A549 treated with CpdA at 1 μM for 4 hours (cell line): ENCODE data around the gene SWI5. TPM values are rescaled to one million over a fixed set of nuclear protein-coding genes. Genes with fewer than 3 reads are reported as not detected.

Experiments used
- total RNA-seq: library from RNA; stranded (reverse); fragments of 200-300 nt; extraction: Qiagen RNA extraction; gene quantifications from 5 replicates; pipeline ENCODE4 v1.2.3, GENCODE V29; 2022; ENCODE audit warnings: low read depth

SWI5 gene
- total RNA-seq, result 45.4 to 49.3 TPM (median 48.8 TPM) in 5 replicates

DNA sequence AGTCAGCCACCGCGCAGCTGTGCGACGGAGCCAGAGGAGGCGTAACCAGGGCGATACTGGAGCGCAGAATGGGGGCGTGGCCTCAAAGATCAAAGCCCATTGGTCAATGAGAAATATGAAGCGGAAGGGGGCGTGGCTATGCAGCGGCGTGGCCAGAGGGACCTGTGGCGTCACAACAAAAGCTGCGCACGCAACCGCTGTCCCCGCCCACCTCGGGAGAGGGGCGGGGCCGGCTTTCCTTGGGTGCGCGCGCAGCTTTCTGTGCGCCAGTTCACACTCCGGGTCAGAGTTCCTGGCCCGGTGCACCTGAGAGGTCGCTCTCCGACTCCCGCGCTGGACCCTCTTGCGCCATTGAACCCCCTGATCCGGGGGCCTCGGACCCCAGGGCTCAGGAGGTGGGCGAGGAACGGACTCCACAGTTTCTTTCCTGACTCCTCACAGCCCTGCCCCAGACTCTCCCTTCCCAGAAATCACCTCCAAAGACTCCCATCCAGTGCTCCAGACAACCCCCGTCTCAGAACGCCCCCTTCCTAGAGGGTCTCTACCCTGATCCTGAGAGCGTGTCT is at the start of gene SWI5:
Gene SWI5, plus strand, starts transcription at position 269 of the 566 bp plus-strand sequence.

DNA sequence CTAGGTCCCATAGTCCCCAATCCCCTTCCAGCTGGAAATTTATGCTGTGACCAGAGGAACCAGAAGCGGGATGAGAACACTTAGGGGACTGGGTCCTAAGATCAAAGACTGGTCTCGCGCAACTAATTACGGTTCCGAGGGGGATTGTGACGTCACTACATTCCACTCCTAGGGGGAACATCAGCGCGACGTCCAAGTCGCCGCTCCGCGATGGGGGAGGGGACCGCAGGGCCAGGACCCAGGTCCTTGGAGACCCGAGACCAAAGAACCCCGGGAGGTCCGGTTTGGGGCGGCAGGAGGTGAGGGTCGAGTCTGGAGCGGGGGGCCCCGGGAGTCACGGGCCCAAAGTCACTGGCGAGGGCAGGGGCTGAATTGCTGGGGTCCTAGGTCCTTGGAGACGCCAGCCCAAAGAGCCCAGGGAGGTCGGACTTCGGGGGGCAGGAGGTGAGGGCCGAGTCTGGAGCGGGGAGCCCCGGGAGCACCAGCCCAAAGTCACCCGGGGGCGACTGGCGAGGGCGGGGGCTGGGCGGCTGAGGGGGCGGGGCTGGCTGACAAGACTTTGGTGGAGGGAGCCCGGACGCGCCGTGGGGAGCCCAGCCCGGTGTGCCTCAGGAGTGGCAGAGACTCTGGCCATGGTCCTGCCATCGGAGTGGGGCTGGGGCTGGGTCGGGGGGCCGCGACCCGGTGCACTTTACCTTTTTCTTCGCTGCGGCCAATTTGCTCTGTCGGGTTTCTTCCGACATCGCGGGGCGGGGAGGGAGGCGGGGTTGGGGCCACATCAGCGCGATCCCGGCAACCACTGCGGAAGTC is 673 bp upstream of the SWI5 start, which contains the start of gene GOLGA2:
Gene GOLGA2, minus strand, starts transcription at position 810 of the 810 bp plus-strand sequence. Its CDS starts 31 bp downstream, at position 779.

DNA sequence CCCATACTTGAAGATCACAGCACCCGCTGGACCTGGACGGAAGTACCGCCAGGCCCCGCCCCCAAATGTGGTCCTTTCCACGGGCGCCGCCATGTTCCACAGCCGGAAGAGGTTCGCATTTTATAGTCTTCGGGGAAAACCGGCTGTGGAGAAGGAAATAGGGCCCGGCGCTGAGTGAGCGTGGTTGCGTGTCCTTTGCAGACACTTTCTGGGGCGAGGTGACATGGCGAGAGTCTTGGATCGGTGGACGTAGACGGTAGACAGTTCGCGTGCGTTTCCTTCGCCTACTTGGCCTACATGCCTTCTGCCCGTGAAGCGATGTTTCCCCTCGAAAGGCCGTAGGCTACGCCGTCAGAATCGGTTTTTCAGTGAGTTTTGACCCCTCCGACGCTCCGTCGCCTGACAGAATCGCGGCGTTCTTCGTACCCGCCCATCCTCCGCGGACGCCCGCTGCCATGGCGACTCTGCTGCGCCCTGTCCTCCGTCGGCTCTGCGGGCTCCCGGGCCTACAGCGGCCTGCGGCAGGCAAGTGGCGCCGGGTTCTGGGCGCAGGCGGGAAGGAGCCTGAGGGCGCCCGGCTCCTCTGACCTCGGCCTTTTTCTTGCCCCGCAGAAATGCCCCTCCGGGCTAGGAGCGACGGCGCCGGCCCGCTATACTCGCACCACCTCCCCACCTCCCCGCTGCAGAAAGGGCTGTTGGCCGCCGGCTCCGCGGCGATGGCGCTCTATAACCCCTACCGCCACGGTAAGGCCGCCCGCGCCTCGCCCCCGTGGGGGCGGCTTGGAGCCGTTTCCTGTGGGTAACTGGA is 46.5 kb downstream of the SWI5 start, which contains the start of the genes COQ4 and TRUB2:
Gene COQ4, plus strand, starts transcription at position 436 of the 808 bp plus-strand sequence. Its CDS starts 20 bp downstream, at position 456.
Gene TRUB2, minus strand, starts transcription at position 44 of the 808 bp plus-strand sequence. Its CDS starts 39 bp downstream, at position 5.

Other genes starting within 250 kb of the SWI5 start
- 5.4 to 8.4 TPM (median 8.2 TPM) in 5 replicates for gene NAIF1, start 209.0 kb upstream of the SWI5 start, total RNA-seq
- gene SLC25A25, start 208.0 kb upstream of the SWI5 start, total RNA-seq, result 8.1 to 9.8 TPM (median 8.2 TPM) in 5 replicates
- gene PTGES2, start 148.5 kb upstream of the SWI5 start, total RNA-seq, result 69.0 to 104 TPM (median 95.2 TPM) in 5 replicates
- 1.0 to 5.7 TPM (median 3.3 TPM) in 5 replicates for gene LCN2, start 126.8 kb upstream of the SWI5 start, total RNA-seq
- 40.0 to 66.7 TPM (median 60.4 TPM) in 5 replicates for gene BBLN, start 116.0 kb upstream of the SWI5 start, total RNA-seq
- gene CIZ1, start 84.7 kb upstream of the SWI5 start, total RNA-seq, result 68.6 to 92.4 TPM (median 89.9 TPM) in 5 replicates
- 82.3 to 102 TPM (median 86.9 TPM) in 5 replicates for gene DNM1, start 72.9 kb upstream of the SWI5 start, total RNA-seq
- 46.7 to 56.1 TPM (median 50.3 TPM) in 5 replicates for gene GOLGA2, start 269 bp upstream of the SWI5 start, total RNA-seq
- 41.8 to 58.7 TPM (median 50.6 TPM) in 5 replicates for gene TRUB2, start 46.2 kb downstream of the SWI5 start, total RNA-seq
- 49.6 to 63.0 TPM (median 60.8 TPM) in 5 replicates for gene COQ4, start 46.6 kb downstream of the SWI5 start, total RNA-seq
- gene SLC27A4, start 64.3 kb downstream of the SWI5 start, total RNA-seq, result 33.7 to 52.5 TPM (median 47.1 TPM) in 5 replicates
- gene URM1, start 95.1 kb downstream of the SWI5 start, total RNA-seq, result 63.1 to 87.1 TPM (median 82.4 TPM) in 5 replicates
- 31.8 to 43.4 TPM (median 33.7 TPM) in 5 replicates for gene CERCAM, start 144.6 kb downstream of the SWI5 start, total RNA-seq
- gene ODF2, start 179.7 kb downstream of the SWI5 start, total RNA-seq, result 27.5 to 30.1 TPM (median 29.0 TPM) in 5 replicates
- 31.8 to 34.6 TPM (median 32.8 TPM) in 5 replicates for gene GLE1, start 228.4 kb downstream of the SWI5 start, total RNA-seq